Testis (tissue), 3 donors: ENCODE data around the gene ENKD1. TPM values are rescaled to one million over a fixed set of nuclear protein-coding genes. Genes with fewer than 3 reads are reported as not detected.

ENCODE experiments used
- DNase-seq: peaks from one replicate; pipeline ENCODE4 v3.0.0-alpha.2; 2019
- H3K27ac ChIP-seq, 2 donors: fragments of 200-600 bp; sonication (generic); one replicate each; pipeline ENCODE4 v1.5.1; 2019
- H3K27me3 ChIP-seq: fragments of 200-600 bp; sonication (generic); one replicate; pipeline ENCODE4 v1.5.1; 2019
- H3K36me3 ChIP-seq: fragments of 200-600 bp; sonication (generic); one replicate; pipeline ENCODE4 v1.5.1; 2017; ENCODE audit warnings: low read depth; ENCODE audit errors: missing control alignments
- H3K4me1 ChIP-seq: fragments of 200-600 bp; sonication (generic); one replicate; pipeline ENCODE4 v1.5.1; 2019
- H3K4me3 ChIP-seq, 2 donors: fragments of 200-600 bp; sonication (generic); one replicate each; pipeline ENCODE4 v1.5.1; 2017 to 2019
- H3K9me3 ChIP-seq: fragments of 200-600 bp; sonication (generic); one replicate; pipeline ENCODE4 v1.5.1; 2017
- CTCF ChIP-seq, 3 experiments: fragments of 450-650 bp in 2 of 3; fragments of 200-600 bp in 1 of 3; sonication (generic) in 1 of 3; IDR thresholded peaks; one replicate each; pipeline ENCODE4 v1.5.1; 2016 to 2019; ENCODE audit warnings: antibody characterized with exemption in 3 of 3, mild to moderate bottlenecking in 2 of 3, moderate library complexity in 1 of 3
- POLR2A ChIP-seq: fragments of 450-650 bp; IDR thresholded peaks from one replicate; pipeline ENCODE4 v1.6.1; 2017; ENCODE audit warnings: antibody characterized with exemption, mild to moderate bottlenecking, moderate library complexity
- WGBS, 2 donors: methylation state at CpG; one replicate each; pipeline ENCODE4 v1.1.5; 2018; 5-methylcytosine and 5-hydroxymethylcytosine counted together
- intact Hi-C: fragments of 100-400 bp; cut with DNase I; formaldehyde crosslinking; loops from one replicate; pipeline ENCODE4 v1.15.1; 2023; ENCODE audit warnings: low total_unique reads
- polyA plus RNA-seq: library from polyadenylated mRNA; stranded (reverse); fragments of 350-450 nt; fragmentation: Illumina TruSeq; extraction: RNeasy Lipid Tissue Mini Kit (QIAGEN cat#74804); gene quantifications from one replicate; pipeline ENCODE4 v1.2.3, GENCODE V29; 2014; ENCODE audit warnings: low read depth, low replicate concordance; ENCODE audit not compliant: insufficient read depth
- total RNA-seq, 2 donors: library from RNA; depleted of rRNA; stranded (reverse); fragments of >200 nt; gene quantifications; one replicate each; pipeline ENCODE4 v1.2.3, GENCODE V29; 2016

ENKD1 gene
- total and polyA plus RNA-seq, 3 donors from 2014 or later: 37.7 to 53.3 (median 47.5) TPM

- no peaks in the 10 kb centered on the region for H3K36me3 ChIP-seq
- TF ChIP-seq POLR2A: no peak
- no peak overlapping the region for H3K27ac ChIP-seq
- H3K27me3 ChIP-seq: no peaks in the 10 kb centered on the region
- no peak for DNase-seq
- H3K4me3 ChIP-seq: no peak overlapping the region
- peaks cover 10% of the 10 kb centered on the region for H3K4me1 ChIP-seq
- 32 to 48% methylated on average over 4 to 33 of the region's 34 CpGs for WGBS, 2 donors
- intact Hi-C loops: loop anchor here (10.0 kb wide), 1 partner anchor 105 kb away; no protein-coding TSS in a partner anchor
- no peaks in the 10 kb centered on the region for H3K9me3 ChIP-seq
Measured at GRCh38 chr16:67649494-67649931, 17.0 kb downstream of the ENKD1 start.

- TF ChIP-seq CTCF (IDR thresholded peaks at IDR 0.05) (no peak), POLR2A (no peak)
- H3K4me1 ChIP-seq: peaks cover 10% of the 10 kb centered on the region
- WGBS, 2 donors: 28 to 57% methylated on average over 14 to 32 of the region's 35 CpGs
- H3K36me3 ChIP-seq: no peaks in the 10 kb centered on the region
- no peaks in the 10 kb centered on the region for H3K27me3 ChIP-seq
- H3K27ac ChIP-seq: no peak overlapping the region
- no peak for DNase-seq
- intact Hi-C loops: loop anchor here (10.0 kb wide), 1 partner anchor 104 kb away; no protein-coding TSS in a partner anchor
- H3K4me3 ChIP-seq: peak overlapping the region in 1 of 2 donors; percentile 5
- H3K9me3 ChIP-seq: no peaks in the 10 kb centered on the region
Measured at GRCh38 chr16:67648764-67649407, 17.7 kb downstream of the ENKD1 start.

DNA sequence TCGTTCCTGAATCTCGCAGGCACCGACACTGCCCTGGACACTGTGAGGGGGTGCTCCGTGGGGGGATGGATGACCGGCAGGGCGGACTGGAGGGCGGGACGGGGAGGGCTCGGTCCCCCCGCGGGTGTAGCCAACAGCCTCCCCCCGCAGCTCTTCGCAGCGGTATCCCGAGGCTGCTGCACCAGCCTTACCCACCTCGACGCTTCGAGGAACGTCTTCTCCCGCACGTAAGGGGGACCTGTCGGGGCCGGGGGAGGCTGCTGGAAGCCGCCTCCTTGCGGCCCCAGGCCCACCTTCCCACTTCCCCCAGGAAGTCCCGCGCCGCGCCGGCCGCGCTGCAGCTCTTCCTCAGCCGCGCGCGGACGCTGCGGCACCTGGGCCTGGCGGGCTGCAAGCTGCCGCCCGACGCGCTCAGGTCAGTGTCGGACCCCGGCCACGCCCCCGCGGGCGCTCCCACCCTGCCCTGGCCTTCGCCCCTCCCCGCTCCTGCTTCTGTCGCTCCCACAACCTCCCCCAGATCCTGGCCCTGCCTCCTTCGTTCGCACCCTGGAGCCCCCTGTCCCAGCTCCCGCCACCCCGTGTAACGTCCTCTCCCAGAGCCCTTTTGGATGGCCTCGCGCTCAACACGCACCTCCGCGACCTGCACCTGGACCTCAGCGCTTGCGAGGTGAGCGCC lies 18.3 kb downstream of the ENKD1 start:
- no peak for DNase-seq
- no peaks in the 10 kb centered on the region for H3K36me3 ChIP-seq
- intact Hi-C loops: loop anchor here (10.0 kb wide), 1 partner anchor 103 kb away; no protein-coding TSS in a partner anchor
- no peaks in the 10 kb centered on the region for H3K9me3 ChIP-seq
- H3K27ac ChIP-seq: no peak overlapping the region
- no peaks in the 10 kb centered on the region for H3K27me3 ChIP-seq
- 17 to 26% methylated on average over 17 to 25 of the region's 65 CpGs for WGBS, 2 donors
- peaks cover 4% of the 10 kb centered on the region for H3K4me1 ChIP-seq
- TF ChIP-seq POLR2A (no peak), CTCF (IDR thresholded peaks at IDR 0.05) (no peak)
- H3K4me3 ChIP-seq: peak overlapping the region in 1 of 2 donors; percentile 5

GRCh38 chr16:67647681-67648080 lies 18.9 kb downstream of the ENKD1 start:
- Histone ChIP-seq H3K36me3 (no peaks in the 10 kb centered on the region), H3K27me3 (no peaks in the 10 kb centered on the region), H3K27ac (no peak overlapping the region), H3K9me3 (no peaks in the 10 kb centered on the region), H3K4me3 (no peak overlapping the region), H3K4me1 (peaks cover 3% of the 10 kb centered on the region)
- intact Hi-C loops: loop anchor here (10.0 kb wide), 1 partner anchor 103 kb away; no protein-coding TSS in a partner anchor
- DNase-seq: no peak
- TF ChIP-seq CTCF (IDR thresholded peaks at IDR 0.05) (no peak), POLR2A (no peak)
- WGBS, 2 donors: 59 to 68% methylated on average over 13 of the region's 13 CpGs

DNA sequence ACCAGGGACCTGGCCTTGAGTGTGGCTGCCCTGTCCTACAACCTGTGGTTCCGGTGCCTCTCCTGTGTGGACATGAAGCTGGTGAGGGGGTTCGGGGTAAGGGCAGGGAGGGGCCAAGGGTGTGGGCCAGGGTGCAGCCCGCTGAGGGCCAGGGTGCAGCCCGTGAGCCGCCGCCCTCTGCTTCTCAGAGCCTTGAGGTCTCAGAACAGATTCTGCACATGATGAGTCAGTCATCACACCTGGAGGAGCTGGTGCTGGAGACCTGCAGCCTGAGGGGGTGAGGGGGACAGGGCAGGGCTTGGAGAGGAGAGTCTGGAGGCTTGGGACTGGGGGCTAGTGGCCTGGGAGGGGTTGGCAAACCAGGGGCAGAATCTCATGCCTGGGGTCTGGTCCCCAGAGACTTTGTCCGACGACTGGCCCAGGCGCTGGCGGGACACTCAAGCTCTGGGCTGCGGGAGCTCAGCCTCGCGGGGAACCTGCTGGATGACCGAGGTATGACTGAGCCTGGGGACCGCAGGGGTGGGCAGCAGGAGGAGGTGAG lies 19.4 kb downstream of the ENKD1 start:
- intact Hi-C loops: loop anchor here (10.0 kb wide), 1 partner anchor 102 kb away; no protein-coding TSS in a partner anchor
- Histone ChIP-seq H3K36me3 (no peaks in the 10 kb centered on the region), H3K4me1 (peaks cover 3% of the 10 kb centered on the region), H3K27me3 (no peaks in the 10 kb centered on the region), H3K4me3 (no peak overlapping the region), H3K9me3 (no peaks in the 10 kb centered on the region), H3K27ac (no peak overlapping the region)
- 62 to 85% methylated on average over 8 to 15 of the region's 15 CpGs for WGBS, 2 donors
- TF ChIP-seq CTCF (IDR thresholded peaks at IDR 0.05) (no peak), POLR2A (no peak)
- DNase-seq: no peak
